ENCODE measurements around the gene STK16.
"Not testable (repeated sequence)": the region's sequence is repeated elsewhere in the genome, so short reads cannot be mapped to it uniquely, and the experiment has no call there.

Gene STK16

DNA sequence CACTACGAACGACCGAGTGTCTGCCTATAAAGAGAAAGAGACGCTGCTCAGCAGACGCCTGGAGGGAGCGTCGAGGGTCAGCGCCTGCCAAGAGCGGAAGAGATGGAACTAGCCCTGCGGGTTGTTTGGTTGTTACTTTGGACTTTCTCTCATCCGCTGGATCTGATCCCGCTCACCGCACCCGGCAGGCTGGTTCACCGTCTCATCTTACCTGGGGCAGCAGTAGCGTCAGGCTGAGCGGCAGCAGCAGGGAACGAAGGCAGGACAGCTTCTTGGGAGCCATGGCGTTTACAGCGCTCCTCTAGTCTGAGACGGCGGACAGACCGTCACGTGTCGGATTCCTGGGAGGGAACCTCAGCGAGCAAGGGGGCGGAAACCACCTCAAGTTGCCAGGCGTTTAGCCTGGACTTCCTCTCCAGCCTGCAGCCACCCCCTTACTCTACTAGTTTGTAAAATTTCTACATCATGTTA lies 2.0 kb upstream of the STK16 start:
- no peak for DNase-seq (ENCODE audit: low read depth in 2 of 3, low spot score in 1 of 3)

DNA sequence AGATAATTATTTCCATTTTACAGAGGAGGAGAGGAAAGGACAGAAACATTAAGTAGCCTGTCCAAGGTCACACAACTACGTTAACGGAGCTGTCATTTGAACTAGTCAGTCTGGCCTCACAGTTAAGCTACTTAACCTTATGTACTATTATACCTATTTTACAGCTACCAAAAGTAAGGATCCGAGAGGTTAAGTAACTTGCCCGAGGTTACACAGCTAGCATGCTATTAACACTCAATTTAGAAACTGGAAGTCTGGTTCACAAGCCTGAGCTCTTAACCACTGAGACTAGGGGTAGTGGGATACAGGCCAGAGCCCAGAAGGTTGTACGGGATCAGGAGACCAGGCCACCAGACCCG lies 511 bp upstream of the STK16 start:
- no peak for DNase-seq (ENCODE audit: low read depth in 2 of 3, low spot score in 1 of 3)

GRCh38 chr2:219245899-219246230 lies 586 bp downstream of the STK16 start:
- DNase-seq (ENCODE audit: low read depth in 2 of 3, low spot score in 1 of 3) = no peak

- DNase-seq (ENCODE audit: low read depth in 2 of 3, low spot score in 1 of 3) = no peak
Measured at GRCh38 chr2:219246559-219246958, 1.3 kb downstream of the STK16 start.

DNA sequence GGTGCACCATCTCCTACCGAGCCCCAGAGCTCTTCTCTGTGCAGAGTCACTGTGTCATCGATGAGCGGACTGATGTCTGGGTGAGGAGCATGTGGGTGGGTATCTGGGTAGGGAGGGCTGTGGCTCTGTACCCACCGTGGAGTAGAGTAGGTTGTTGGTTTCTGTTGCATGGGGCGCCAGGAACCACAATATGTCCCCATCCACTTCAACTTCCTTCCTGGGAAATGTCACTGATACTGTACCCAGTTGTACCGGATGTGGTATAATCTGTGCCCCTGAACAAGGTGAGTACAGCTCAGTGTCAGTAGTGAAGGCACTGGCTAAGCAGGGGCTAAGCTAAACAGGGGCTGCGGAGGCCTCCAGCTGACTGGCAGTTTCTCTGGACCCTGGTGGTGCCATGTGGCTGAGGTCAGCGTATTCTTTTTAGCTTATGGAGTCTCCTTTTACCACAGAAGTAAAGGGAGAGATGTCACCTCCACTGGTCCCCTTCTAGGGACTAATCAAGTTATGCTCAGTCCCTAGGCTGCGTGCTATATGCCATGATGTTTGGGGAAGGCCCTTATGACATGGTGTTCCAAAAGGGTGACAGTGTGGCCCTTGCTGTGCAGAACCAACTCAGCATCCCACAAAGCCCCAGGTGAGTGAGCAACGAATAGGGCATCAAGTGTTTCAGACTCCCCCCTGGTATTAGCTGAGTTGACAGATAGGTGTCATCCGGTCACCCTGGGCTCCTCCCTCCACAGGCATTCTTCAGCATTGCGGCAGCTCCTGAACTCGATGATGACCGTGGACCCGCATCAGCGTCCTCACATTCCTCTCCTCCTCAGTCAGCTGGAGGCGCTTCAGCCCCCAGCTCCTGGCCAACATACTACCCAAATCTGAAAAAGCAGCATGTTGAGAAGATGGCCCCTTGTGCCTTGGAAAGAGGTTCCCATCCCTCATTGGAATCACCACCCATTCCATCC lies 2.7 kb downstream of the STK16 start:
- DNase-seq (ENCODE audit: low read depth in 2 of 3, low spot score in 1 of 3) = peak; percentile 34 to 54 (median 47)

- DNase-seq (ENCODE audit: low read depth in 2 of 3, low spot score in 1 of 3) = no peak
Measured at GRCh38 chr2:219248845-219249202, 3.5 kb downstream of the STK16 start.

GRCh38 chr2:219249203-219249980 lies 4.1 kb downstream of the STK16 start:
- DNase-seq (ENCODE audit: low read depth in 2 of 3, low spot score in 1 of 3) = peak in 1 of 3 donors; percentile 27

GRCh38 chr2:219250049-219250781 lies 4.9 kb downstream of the STK16 start:
- DNase-seq (ENCODE audit: low read depth in 2 of 3, low spot score in 1 of 3) = no peak

DNA sequence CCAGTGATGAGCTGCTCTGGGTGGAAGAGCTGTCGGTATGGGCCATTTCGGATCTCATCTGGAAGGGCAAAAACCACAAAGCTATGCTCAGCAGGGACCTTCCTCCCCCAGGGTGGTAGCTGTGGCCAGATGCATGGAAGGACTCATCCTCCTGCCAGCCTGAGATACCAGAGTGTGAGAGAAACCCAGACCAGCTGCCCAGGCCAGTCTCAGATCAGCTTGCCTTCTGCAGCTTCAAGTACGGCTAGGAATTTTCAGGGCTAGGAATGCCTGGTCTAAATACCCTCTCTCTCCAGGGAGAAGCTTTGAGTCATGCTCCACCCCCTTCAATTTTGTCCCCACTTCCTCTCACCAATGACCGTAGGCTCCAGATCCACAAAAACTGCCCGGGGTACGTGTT lies 6.4 kb downstream of the STK16 start:
- no peak for DNase-seq (ENCODE audit: low read depth in 2 of 3, low spot score in 1 of 3)

DNA sequence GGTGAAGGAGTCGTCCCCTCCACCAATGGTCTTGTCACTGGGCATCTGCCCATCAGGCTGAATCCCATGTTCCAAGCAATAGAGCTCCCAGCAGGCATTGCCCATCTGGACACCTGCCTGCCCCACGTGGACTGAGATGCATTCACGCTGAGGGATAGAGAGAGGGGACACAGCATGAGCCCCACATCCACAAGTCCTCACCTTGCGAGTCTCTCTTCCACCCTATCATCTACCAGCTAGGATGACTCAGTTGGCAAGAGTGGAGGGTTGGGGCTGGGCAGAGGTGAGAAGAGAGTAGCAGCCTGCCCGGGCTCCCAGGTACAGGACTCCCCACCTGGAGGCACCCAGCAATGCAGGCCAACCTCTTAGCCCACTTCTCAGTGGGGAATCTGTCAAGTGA lies 6.8 kb downstream of the STK16 start:
- no peak for DNase-seq (ENCODE audit: low read depth in 2 of 3, low spot score in 1 of 3)

DNA sequence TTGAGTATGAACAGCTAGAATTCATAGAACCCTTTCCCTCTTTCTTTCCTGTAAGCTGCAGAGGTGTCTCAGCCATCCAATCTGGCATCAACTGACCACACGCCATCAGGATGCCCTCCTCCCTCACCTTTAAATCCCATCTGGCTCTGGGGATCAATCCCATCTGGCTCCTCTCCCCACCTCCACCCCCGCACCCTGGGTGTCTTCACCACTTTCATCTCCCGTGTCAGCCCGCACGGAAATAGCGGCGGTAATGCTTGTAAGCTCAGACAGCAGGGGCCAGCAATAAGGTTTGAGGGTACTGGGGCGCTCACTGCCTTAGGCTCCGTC lies 7.3 kb downstream of the STK16 start:
- DNase-seq (ENCODE audit: low read depth in 2 of 3, low spot score in 1 of 3) = no peak

DNA sequence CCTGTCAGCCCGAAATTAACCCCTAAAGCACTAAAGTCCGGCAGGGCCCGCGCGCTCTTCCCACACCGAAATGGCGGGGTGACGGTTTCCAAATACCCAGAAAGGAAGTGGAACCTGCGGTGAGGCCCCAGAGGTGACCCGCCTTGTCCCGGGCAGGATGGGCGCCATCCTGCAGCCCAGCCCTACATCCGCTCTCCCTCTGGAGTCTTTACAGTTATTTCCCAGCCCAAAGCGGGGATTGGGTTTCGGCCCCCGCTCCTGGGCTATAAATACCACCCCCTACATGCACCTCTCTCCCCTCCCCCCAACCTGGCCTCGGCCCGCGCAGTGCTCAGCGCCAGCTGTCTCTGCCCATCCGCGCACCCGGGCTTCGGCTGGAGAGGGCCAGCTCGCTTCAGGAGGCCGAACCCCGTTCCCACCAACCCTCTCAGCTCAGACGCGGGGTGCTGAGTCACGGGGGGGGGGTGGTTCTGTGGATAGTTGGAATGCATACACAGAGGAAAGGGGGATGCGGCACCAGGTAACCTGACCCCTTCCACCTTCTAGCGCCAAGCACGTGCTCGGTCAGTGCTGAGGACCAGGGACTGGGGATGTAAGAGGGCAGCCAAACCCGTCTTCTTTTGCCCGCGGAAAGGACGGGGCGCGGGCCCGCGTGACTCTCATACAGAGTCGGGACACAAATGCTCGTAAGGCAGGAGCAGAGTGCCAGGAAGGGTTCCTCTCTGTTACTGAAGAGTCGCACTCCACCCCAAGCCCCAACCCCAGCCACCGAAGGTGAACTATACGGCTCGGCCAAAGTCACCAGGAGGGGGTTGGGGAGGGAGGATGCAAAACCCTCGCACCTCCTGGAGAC lies 7.8 kb downstream of the STK16 start, which contains the start of gene TUBA4B:
TUBA4B (plus strand) TSS at position 344 of the 853 bp plus-strand sequence; CDS start at position 509, 165 bp downstream.
- DNase-seq (ENCODE audit: low read depth in 2 of 3, low spot score in 1 of 3) = peak in 2 of 3 donors; percentile 32 to 40

DNA sequence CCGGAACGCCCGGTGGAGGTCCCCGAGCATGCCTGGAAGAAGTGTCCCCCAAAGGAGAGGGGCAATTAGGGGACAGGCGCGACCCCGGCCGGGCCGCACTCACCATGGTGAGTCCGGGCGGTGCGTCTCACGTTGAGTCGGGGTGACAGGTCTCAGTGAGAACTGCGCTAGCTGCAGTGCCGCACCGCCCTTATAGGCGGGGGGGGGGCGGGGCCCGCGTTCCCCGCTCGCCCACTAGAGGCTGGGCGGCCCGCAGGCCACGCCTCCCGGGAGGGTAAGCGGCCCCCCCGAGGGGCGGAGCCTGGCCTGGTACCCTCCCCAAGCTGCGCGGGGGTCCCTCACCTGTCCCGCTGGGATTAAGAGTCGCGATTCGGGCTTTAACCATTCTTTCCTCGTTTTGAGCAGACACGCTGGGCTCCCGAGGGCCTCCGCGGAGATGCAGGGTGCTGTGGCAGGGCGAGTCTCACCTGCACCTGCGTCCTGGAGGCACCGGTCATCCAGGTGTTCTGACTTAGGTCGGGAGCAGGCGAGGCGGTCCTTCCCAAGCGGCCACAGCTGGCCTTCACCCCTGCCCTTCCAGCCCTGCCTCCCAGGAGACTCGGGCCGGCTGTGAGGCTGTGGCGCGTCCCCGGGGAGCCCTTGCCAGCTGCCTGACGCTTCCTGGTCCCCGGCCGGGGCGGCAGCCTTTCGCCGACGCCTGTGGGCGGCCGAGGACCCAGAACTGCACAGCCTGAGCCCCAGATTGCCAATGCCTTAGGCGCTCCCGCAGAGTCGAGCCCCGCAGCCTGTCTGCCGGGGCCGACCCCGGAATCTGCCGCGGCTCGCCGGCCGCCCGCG lies 8.7 kb downstream of the STK16 start, which contains the start of gene TUBA4A:
TUBA4A (minus strand) TSS at position 166 of the 837 bp plus-strand sequence; CDS start at position 106, 60 bp downstream.
- DNase-seq (ENCODE audit: low read depth in 2 of 3, low spot score in 1 of 3) = peak; percentile 76 to 83 (median 81)

GRCh38 chr2:219254590-219255201 lies 9.4 kb downstream of the STK16 start:
- DNase-seq (ENCODE audit: low read depth in 2 of 3, low spot score in 1 of 3) = peak in 1 of 3 donors; percentile 34

DNA sequence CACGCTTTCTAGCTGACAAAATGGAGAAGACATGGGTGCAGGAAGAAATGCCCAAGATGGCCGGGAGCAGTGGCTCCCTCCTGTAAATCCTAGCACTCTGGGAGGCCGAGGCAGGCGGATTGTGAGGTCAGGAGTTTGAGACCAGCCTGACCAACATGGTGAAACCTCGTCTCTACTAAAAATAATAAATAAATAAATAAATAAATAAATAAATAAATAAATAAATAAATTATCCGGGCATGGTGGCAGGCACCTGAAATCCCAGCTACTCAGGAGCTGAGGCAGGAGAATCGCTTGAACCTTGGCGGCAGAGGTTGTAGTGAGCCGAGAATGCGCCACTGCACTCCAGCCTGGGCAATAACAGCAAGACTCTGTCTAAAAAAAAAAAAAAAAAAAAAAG lies 13.7 kb downstream of the STK16 start:
- not testable (repeated sequence) for DNase-seq (ENCODE audit: low read depth in 2 of 3, low spot score in 1 of 3)

- no peak for DNase-seq (ENCODE audit: low read depth in 2 of 3, low spot score in 1 of 3)
Measured at GRCh38 chr2:219261024-219261855, 16.0 kb downstream of the STK16 start.

GRCh38 chr2:219266232-219266631 lies 21.0 kb downstream of the STK16 start:
- DNase-seq (ENCODE audit: low read depth in 2 of 3, low spot score in 1 of 3) = no peak

- DNase-seq (ENCODE audit: low read depth in 2 of 3, low spot score in 1 of 3) = no peak
Measured at GRCh38 chr2:219266886-219267285, 21.6 kb downstream of the STK16 start.

Measured in stimulated activated CD4-positive, alpha-beta T cell treated with anti-CD3 and anti-CD28 coated beads, Interleukin-12 subunit alpha, Interleukin-12 subunit beta, amount 100 ng/mL, for 48 hours (primary cell).